Astrocyte of the spinal cord (primary cell): Measurements from ENCODE around the gene KLK4.

Experiments
- DNase-seq: peaks from one replicate; pipeline ENCODE4 v3.0.0; 2011; ENCODE audit warnings: low read depth, low spot score
- H3K4me3 ChIP-seq: 2 replicates; pipeline ENCODE4 v1.5.1; 2011; ENCODE audit warnings: low read depth, mild to moderate bottlenecking, low read length, moderate library complexity
- CTCF ChIP-seq: IDR thresholded peaks from 2 replicates; pipeline ENCODE4 v1.5.1; 2012; ENCODE audit warnings: low read depth, mild to moderate bottlenecking, low read length, inconsistent platforms
- in situ Hi-C: cut with HindIII; loops from 2 replicates; pipeline ENCODE4 v1.10.0; 2017; ENCODE audit warnings: low sequenced_read_pairs

Gene KLK4

GRCh38 chr19:50891253-50891625 lies 20.0 kb downstream of the KLK4 start:
- DNase-seq = no peak
- TF ChIP-seq CTCF = no peak
- in situ Hi-C loops = no loop called here

GRCh38 chr19:50890422-50891252 lies 20.6 kb downstream of the KLK4 start:
- DNase-seq = no peak
- no peak for TF ChIP-seq CTCF
- in situ Hi-C loops = no loop called here
- no peak overlapping the region for H3K4me3 ChIP-seq

More at GRCh38 chr19:50891253-50891625, 20.0 kb downstream of the KLK4 start:
- no peak overlapping the region for H3K4me3 ChIP-seq

- no peak for TF ChIP-seq CTCF
- DNase-seq = no peak
- in situ Hi-C loops = no loop called here
Measured at GRCh38 chr19:50889638-50890037, 21.6 kb downstream of the KLK4 start.

GRCh38 chr19:50882188-50882587 lies 29.0 kb downstream of the KLK4 start:
- in situ Hi-C loops = no loop called here
- no peak for DNase-seq
- H3K4me3 ChIP-seq = no peak overlapping the region
- no peak for TF ChIP-seq CTCF

More at GRCh38 chr19:50889638-50890037, 21.6 kb downstream of the KLK4 start:
- H3K4me3 ChIP-seq = no peak overlapping the region

GRCh38 chr19:50880241-50880640 lies 31.0 kb downstream of the KLK4 start:
- no peak overlapping the region for H3K4me3 ChIP-seq
- no peak for TF ChIP-seq CTCF
- no peak for DNase-seq
- in situ Hi-C loops = no loop called here

GRCh38 chr19:50878851-50879250 lies 32.3 kb downstream of the KLK4 start:
- TF ChIP-seq CTCF = no peak
- in situ Hi-C loops = no loop called here
- H3K4me3 ChIP-seq = no peak overlapping the region
- no peak for DNase-seq
